Activated CD4-positive, alpha-beta T cell treated with anti-CD3 and anti-CD28 coated beads, Interleukin-2, amount 10 ng/mL, durations not matched to agents 24 days and 14 days (primary cell): ENCODE results near the gene SUN5. TPM values are rescaled to one million over a fixed set of nuclear protein-coding genes. Genes with fewer than 3 reads are reported as not detected.

Experiments
- DNase-seq: peaks from one replicate; pipeline ENCODE4 v3.0.0; 2022
- H3K27ac Mint-ChIP-seq: one replicate; pipeline ENCODE4 v1.8.0; 2022; ENCODE audit warnings: mild to moderate bottlenecking, mixed read lengths
- H3K27me3 Mint-ChIP-seq: one replicate; pipeline ENCODE4 v1.8.0; 2022; ENCODE audit warnings: mixed read lengths
- H3K36me3 Mint-ChIP-seq: one replicate; pipeline ENCODE4 v1.8.0; 2022; ENCODE audit warnings: low read depth, mild to moderate bottlenecking, mixed read lengths
- H3K4me1 Mint-ChIP-seq: one replicate; pipeline ENCODE4 v1.8.0; 2021; ENCODE audit warnings: mixed read lengths
- H3K4me3 Mint-ChIP-seq: one replicate; pipeline ENCODE4 v1.8.0; 2022; ENCODE audit warnings: mild to moderate bottlenecking, moderate library complexity, mixed read lengths
- H3K9me3 Mint-ChIP-seq: one replicate; pipeline ENCODE4 v1.8.0; 2021; ENCODE audit warnings: mixed read lengths
- intact Hi-C: fragments of 100-400 bp; cut with micrococcal nuclease; formaldehyde crosslinking; loops from one replicate; pipeline ENCODE4 v1.15.1; 2023
- total RNA-seq: library from RNA; stranded (reverse); gene quantifications from 2 replicates; pipeline ENCODE4 v1.2.3, GENCODE V29; 2022

Gene SUN5
- total RNA-seq, 1 donor from 2014 or later, result not detected

GRCh38 chr20:33002087-33002808, 2.0 kb downstream of the SUN5 start:
- intact Hi-C loops, result no loop called here
- H3K4me1 Mint-ChIP-seq, result peaks cover 5% of the 10 kb centered on the region
- no peak overlapping the region for H3K27ac Mint-ChIP-seq
- no peaks in the 10 kb centered on the region for H3K36me3 Mint-ChIP-seq
- H3K4me3 Mint-ChIP-seq, result no peak overlapping the region
- H3K27me3 Mint-ChIP-seq, result no peaks in the 10 kb centered on the region
- DNase-seq, result no peak
- peaks cover 4% of the 10 kb centered on the region for H3K9me3 Mint-ChIP-seq

- peaks cover 1% of the 10 kb centered on the region for H3K36me3 Mint-ChIP-seq
- H3K27me3 Mint-ChIP-seq, result no peaks in the 10 kb centered on the region
- peaks cover 4% of the 10 kb centered on the region for H3K9me3 Mint-ChIP-seq
- H3K4me3 Mint-ChIP-seq, result no peak overlapping the region
- intact Hi-C loops, result no loop called here
- H3K27ac Mint-ChIP-seq, result no peak overlapping the region
- no peak for DNase-seq
- peaks cover 6% of the 10 kb centered on the region for H3K4me1 Mint-ChIP-seq
Measured at GRCh38 chr20:33000802-33001466, 3.3 kb downstream of the SUN5 start.

- peaks cover 3% of the 10 kb centered on the region for H3K9me3 Mint-ChIP-seq
- DNase-seq, result no peak
- H3K4me1 Mint-ChIP-seq, result peaks cover 5% of the 10 kb centered on the region
- H3K36me3 Mint-ChIP-seq, result peaks cover 1% of the 10 kb centered on the region
- no peak overlapping the region for H3K27ac Mint-ChIP-seq
- H3K27me3 Mint-ChIP-seq, result no peaks in the 10 kb centered on the region
- intact Hi-C loops, result no loop called here
- H3K4me3 Mint-ChIP-seq, result no peak overlapping the region
Measured at GRCh38 chr20:32999603-33000250, 4.5 kb downstream of the SUN5 start.

- no peak overlapping the region for H3K27ac Mint-ChIP-seq
- intact Hi-C loops, result no loop called here
Measured at GRCh38 chr20:32997431-32997830, 6.8 kb downstream of the SUN5 start.

GRCh38 chr20:32995802-32996201, 8.4 kb downstream of the SUN5 start:
- no peak for DNase-seq
- peaks cover 7% of the 10 kb centered on the region for H3K4me1 Mint-ChIP-seq
- no peak overlapping the region for H3K4me3 Mint-ChIP-seq
- H3K27ac Mint-ChIP-seq, result no peak overlapping the region
- H3K36me3 Mint-ChIP-seq, result peaks cover 1% of the 10 kb centered on the region
- peaks cover 3% of the 10 kb centered on the region for H3K9me3 Mint-ChIP-seq
- intact Hi-C loops, result no loop called here
- no peaks in the 10 kb centered on the region for H3K27me3 Mint-ChIP-seq

More at GRCh38 chr20:32997431-32997830, 6.8 kb downstream of the SUN5 start:
- Mint-ChIP-seq H3K9me3 (peaks cover 3% of the 10 kb centered on the region), H3K4me3 (no peak overlapping the region), H3K36me3 (peaks cover 1% of the 10 kb centered on the region), H3K27me3 (no peaks in the 10 kb centered on the region), H3K4me1 (peaks cover 5% of the 10 kb centered on the region)
- DNase-seq, result no peak

GRCh38 chr20:32993496-32994050, 10.7 kb downstream of the SUN5 start:
- Mint-ChIP-seq H3K9me3 (peaks cover 3% of the 10 kb centered on the region), H3K27me3 (no peaks in the 10 kb centered on the region), H3K36me3 (peaks cover 1% of the 10 kb centered on the region), H3K4me3 (no peak overlapping the region), H3K27ac (no peak overlapping the region), H3K4me1 (peaks cover 7% of the 10 kb centered on the region)
- intact Hi-C loops, result no loop called here
- DNase-seq, result no peak

GRCh38 chr20:32991792-32992641, 12.2 kb downstream of the SUN5 start:
- Mint-ChIP-seq H3K36me3 (peaks cover 1% of the 10 kb centered on the region), H3K4me1 (peaks cover 2% of the 10 kb centered on the region), H3K27ac (no peak overlapping the region), H3K27me3 (no peaks in the 10 kb centered on the region), H3K9me3 (peaks cover 3% of the 10 kb centered on the region), H3K4me3 (no peak overlapping the region)
- DNase-seq, result no peak
- intact Hi-C loops, result no loop called here

GRCh38 chr20:32991383-32991782, 12.8 kb downstream of the SUN5 start:
- intact Hi-C loops, result no loop called here
- Mint-ChIP-seq H3K4me3 (no peak overlapping the region), H3K27ac (no peak overlapping the region), H3K27me3 (no peaks in the 10 kb centered on the region), H3K9me3 (peaks cover 3% of the 10 kb centered on the region), H3K36me3 (no peaks in the 10 kb centered on the region), H3K4me1 (peaks cover 2% of the 10 kb centered on the region)
- no peak for DNase-seq

GRCh38 chr20:32990426-32990825, 13.8 kb downstream of the SUN5 start:
- H3K9me3 Mint-ChIP-seq, result no peaks in the 10 kb centered on the region
- peaks cover 2% of the 10 kb centered on the region for H3K4me1 Mint-ChIP-seq
- no peak for DNase-seq
- no peak overlapping the region for H3K27ac Mint-ChIP-seq
- H3K4me3 Mint-ChIP-seq, result no peak overlapping the region
- H3K36me3 Mint-ChIP-seq, result no peaks in the 10 kb centered on the region
- intact Hi-C loops, result no loop called here
- H3K27me3 Mint-ChIP-seq, result no peaks in the 10 kb centered on the region

- intact Hi-C loops, result no loop called here
- Mint-ChIP-seq H3K27ac (no peak overlapping the region), H3K9me3 (no peaks in the 10 kb centered on the region), H3K4me1 (peaks cover 2% of the 10 kb centered on the region), H3K36me3 (no peaks in the 10 kb centered on the region), H3K27me3 (no peaks in the 10 kb centered on the region), H3K4me3 (no peak overlapping the region)
- DNase-seq, result no peak
Measured at GRCh38 chr20:32989507-32990283, 14.5 kb downstream of the SUN5 start.

- peaks cover 2% of the 10 kb centered on the region for H3K4me1 Mint-ChIP-seq
- intact Hi-C loops, result no loop called here
- H3K27ac Mint-ChIP-seq, result no peak overlapping the region
- no peaks in the 10 kb centered on the region for H3K36me3 Mint-ChIP-seq
- no peak for DNase-seq
- H3K9me3 Mint-ChIP-seq, result no peaks in the 10 kb centered on the region
- no peaks in the 10 kb centered on the region for H3K27me3 Mint-ChIP-seq
- H3K4me3 Mint-ChIP-seq, result no peak overlapping the region
Measured at GRCh38 chr20:32988008-32988407, 16.2 kb downstream of the SUN5 start.

- Mint-ChIP-seq H3K36me3 (no peaks in the 10 kb centered on the region), H3K9me3 (no peaks in the 10 kb centered on the region), H3K4me1 (peaks cover 2% of the 10 kb centered on the region), H3K27ac (no peak overlapping the region), H3K4me3 (no peak overlapping the region), H3K27me3 (no peaks in the 10 kb centered on the region)
- intact Hi-C loops, result no loop called here
- DNase-seq, result no peak
Measured at GRCh38 chr20:32987044-32987825, 17.0 kb downstream of the SUN5 start.
